ENCODE results near the gene IL10. TPM values are rescaled to one million over a fixed set of nuclear protein-coding genes. Genes with fewer than 3 reads are reported as not detected.

The IL10 gene
- polyA plus RNA-seq, 3 donors = 4.1 to 68.1 (median 7.8) TPM

- no peak overlapping the region for H3K4me3 ChIP-seq (replicated peaks in 1 of 3; ENCODE audit: low read depth in 2 of 3, low read length in 3 of 3)
- H3K27ac Mint-ChIP-seq = no peak overlapping the region
- H3K4me1 ChIP-seq (ENCODE audit: control insufficient read depth in 1 of 2, insufficient read depth in 2 of 2, low read length in 2 of 2) = peaks cover 13 to 20% of the 10 kb centered on the region in 2 donors
- WGBS (ENCODE audit: insufficient coverage) = 73% methylated on average over 3 of the region's 13 CpGs
- H3K9me3 ChIP-seq (replicated peaks in 1 of 2; ENCODE audit: control insufficient read depth in 1 of 2, insufficient read depth in 1 of 2, low read length in 2 of 2) = no peaks in the 10 kb centered on the region
- no peaks in the 10 kb centered on the region for H3K27me3 ChIP-seq (ENCODE audit: control insufficient read depth in 2 of 2, insufficient read depth in 2 of 2, low read length in 2 of 2)
- no peaks in the 10 kb centered on the region for H3K9me3 Mint-ChIP-seq
- TF ChIP-seq CTCF (IDR thresholded peaks at IDR 0.05) = no peak
- no peaks in the 10 kb centered on the region for H3K79me2 ChIP-seq (ENCODE audit: insufficient read depth, low read length)
- no peak for DNase-seq
- H2AFZ ChIP-seq (ENCODE audit: insufficient read depth, low read depth, low read length, poor library complexity, severe bottlenecking) = peak overlapping the region; percentile 14
- H3K27ac ChIP-seq (ENCODE audit: low read depth in 1 of 2, low read length in 2 of 2) = no peak overlapping the region
- no peak overlapping the region for H3K4me3 Mint-ChIP-seq
- peaks cover 0 to 2% of the 10 kb centered on the region in 2 donors for H3K36me3 Mint-ChIP-seq
- H3K4me2 ChIP-seq (replicated peaks; ENCODE audit: extremely low read depth, low read length, poor library complexity, severe bottlenecking) = no peak overlapping the region
- H3K36me3 ChIP-seq (replicated peaks in 1 of 2; ENCODE audit: control insufficient read depth in 1 of 2, insufficient read depth in 2 of 2, low read length in 2 of 2) = no peaks in the 10 kb centered on the region
- H3K27me3 Mint-ChIP-seq (ENCODE audit: low read depth in 3 of 3) = peaks cover 0 to 6% (median 3%) of the 10 kb centered on the region in 3 donors
- intact Hi-C loops (cut with micrococcal nuclease) = no loop called here
- peaks cover 18% of the 10 kb centered on the region for H3K4me1 Mint-ChIP-seq
- no peaks in the 10 kb centered on the region for H4K20me1 ChIP-seq (ENCODE audit: insufficient read depth, low read length)
- H3K9ac ChIP-seq (ENCODE audit: insufficient read depth, low read length, poor library complexity, severe bottlenecking) = no peak overlapping the region
Measured at GRCh38 chr1:206757524-206758266, 14.6 kb downstream of the IL10 start.

GRCh38 chr1:206754011-206754410, 18.3 kb downstream of the IL10 start:
- Histone ChIP-seq H3K4me2 (replicated peaks; ENCODE audit: extremely low read depth, low read length, poor library complexity, severe bottlenecking) (no peak overlapping the region), H3K79me2 (ENCODE audit: insufficient read depth, low read length) (no peaks in the 10 kb centered on the region), H3K9me3 (replicated peaks in 1 of 2; ENCODE audit: control insufficient read depth in 1 of 2, insufficient read depth in 1 of 2, low read length in 2 of 2) (no peaks in the 10 kb centered on the region), H3K9ac (ENCODE audit: insufficient read depth, low read length, poor library complexity, severe bottlenecking) (no peak overlapping the region), H2AFZ (ENCODE audit: insufficient read depth, low read depth, low read length, poor library complexity, severe bottlenecking) (no peak overlapping the region), H3K4me3 (replicated peaks in 1 of 3; ENCODE audit: low read depth in 2 of 3, low read length in 3 of 3) (no peak overlapping the region), H3K4me1 (ENCODE audit: control insufficient read depth in 1 of 2, insufficient read depth in 2 of 2, low read length in 2 of 2) (peaks cover 14 to 31% of the 10 kb centered on the region in 2 donors), H3K36me3 (replicated peaks in 1 of 2; ENCODE audit: control insufficient read depth in 1 of 2, insufficient read depth in 2 of 2, low read length in 2 of 2) (no peaks in the 10 kb centered on the region), H4K20me1 (ENCODE audit: insufficient read depth, low read length) (no peaks in the 10 kb centered on the region), H3K27me3 (ENCODE audit: control insufficient read depth in 2 of 2, insufficient read depth in 2 of 2, low read length in 2 of 2) (no peaks in the 10 kb centered on the region), H3K27ac (ENCODE audit: low read depth in 1 of 2, low read length in 2 of 2) (no peak overlapping the region)
- 100% methylated on average over 1 of the region's 1 CpG for WGBS (ENCODE audit: insufficient coverage)
- TF ChIP-seq CTCF (IDR thresholded peaks at IDR 0.05) = no peak
- peaks cover 0 to 2% (median 0%) of the 10 kb centered on the region in 3 donors for H3K27me3 Mint-ChIP-seq (ENCODE audit: low read depth in 3 of 3)
- H3K4me3 Mint-ChIP-seq = no peak overlapping the region
- H3K27ac Mint-ChIP-seq = no peak overlapping the region
- intact Hi-C loops (cut with micrococcal nuclease) = no loop called here
- DNase-seq = no peak
- peaks cover 0 to 2% of the 10 kb centered on the region in 2 donors for H3K36me3 Mint-ChIP-seq
- peaks cover 24% of the 10 kb centered on the region for H3K4me1 Mint-ChIP-seq
- H3K9me3 Mint-ChIP-seq = no peaks in the 10 kb centered on the region
